NCI-H2081 (cell line): ENCODE data around the gene SLC27A1.
A peak's percentile ranks its signal among the peaks of the same experiment; 100 is the strongest.

ENCODE experiments used
- DNase-seq, 2 experiments: peaks; one replicate each; lab custom pipeline; 2025; lab: John Stamatoyannopoulos, UW

The SLC27A1 gene

GRCh38 chr19:17470068-17470841, at the start of gene SLC27A1:
SLC27A1 (plus strand) TSS chr19:17470524; CDS start chr19:17470541, 17 bp downstream.
- peak; percentile 97 for DNase-seq

GRCh38 chr19:17421942-17422341, 48.4 kb upstream of the SLC27A1 start:
- no peak for DNase-seq

DNA sequence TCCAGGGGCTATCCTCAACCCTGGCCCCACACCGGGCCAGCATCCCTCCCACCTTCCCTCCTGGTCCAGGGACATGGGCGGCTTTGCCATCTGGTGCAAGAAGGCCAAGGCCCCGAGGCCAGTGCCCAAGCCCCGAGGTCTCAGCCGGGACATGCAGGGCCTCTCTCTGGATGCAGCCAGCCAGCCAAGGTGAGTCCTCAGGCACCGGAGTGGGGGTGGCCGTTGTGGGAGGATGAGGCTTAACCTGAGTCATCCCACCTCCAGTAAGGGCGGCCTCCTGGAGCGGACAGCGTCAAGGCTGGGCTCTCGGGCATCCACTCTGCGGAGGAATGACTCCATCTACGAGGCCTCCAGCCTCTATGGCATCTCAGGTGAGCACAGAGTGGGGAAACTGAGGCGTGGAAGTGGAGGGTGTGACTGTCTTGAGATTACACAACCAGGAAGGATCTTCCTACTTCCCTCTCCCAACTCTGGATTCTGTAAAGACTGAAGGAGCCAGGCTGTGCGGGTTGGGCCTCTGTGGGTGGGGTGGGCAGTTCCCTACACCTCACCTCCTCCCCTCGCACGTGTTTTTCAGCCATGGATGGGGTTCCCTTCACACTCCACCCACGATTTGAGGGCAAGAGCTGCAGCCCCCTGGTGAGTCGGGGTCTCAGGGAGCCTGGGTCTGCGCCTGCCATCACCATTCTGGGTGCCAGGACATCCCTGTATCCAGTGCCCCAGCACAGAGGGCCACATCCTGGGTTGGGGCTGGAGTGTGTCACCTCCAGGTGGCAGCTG, 46.7 kb upstream of the SLC27A1 start:
- DNase-seq, result no peak

DNA sequence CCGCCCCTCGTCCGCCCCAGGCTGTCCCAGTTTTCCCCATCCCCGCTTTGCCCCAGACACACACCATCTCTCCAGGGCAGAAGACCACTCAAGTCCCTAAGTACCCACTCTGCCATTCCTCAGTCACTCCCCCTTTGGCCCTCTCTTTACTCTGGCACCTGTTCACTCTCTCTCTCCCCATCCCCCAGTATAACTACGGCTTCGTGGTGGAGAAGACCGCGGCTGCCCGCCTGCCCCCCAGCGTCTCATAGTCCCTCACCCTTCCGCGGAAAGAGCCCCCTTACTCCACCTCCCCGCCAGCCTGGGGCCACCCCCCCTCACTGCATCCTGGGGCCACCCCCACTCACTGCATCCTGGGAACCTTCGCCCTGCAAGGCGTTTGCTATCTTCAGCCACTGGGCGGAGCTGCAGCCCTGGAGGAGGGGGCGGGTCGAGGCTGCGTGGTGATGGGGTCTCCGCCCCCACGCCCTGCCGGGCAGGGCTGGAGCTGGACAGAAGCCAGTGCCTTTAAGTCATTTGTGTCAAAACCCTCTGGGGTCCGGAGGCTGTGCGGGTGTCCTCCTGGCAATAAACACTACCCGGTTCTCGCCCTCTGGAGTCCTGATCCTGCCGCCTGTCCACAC, 45.5 kb upstream of the SLC27A1 start:
- DNase-seq, result no peak

DNA sequence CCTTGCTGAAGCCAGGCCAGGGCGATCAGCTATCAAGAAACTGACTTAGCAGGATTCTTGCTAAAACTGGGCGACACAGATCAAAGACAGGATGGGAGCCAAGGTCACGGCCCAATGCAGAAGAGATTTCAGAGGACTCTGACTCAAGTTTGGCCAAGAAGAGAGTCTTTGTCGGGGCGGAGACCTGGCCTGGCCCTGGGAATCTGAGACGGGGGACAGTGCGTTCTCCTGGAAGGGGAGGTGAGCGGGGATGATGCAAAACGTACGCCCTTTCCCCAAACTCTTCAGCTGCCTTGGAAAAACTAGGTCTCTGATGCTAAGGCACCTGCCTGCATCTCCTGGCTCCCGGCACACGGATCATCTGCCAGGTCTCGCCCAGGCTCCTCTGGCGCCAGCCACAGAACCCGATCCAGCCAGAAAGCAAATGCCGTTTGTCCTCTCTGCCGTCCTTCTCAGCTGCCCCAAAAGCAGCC, 40.6 kb upstream of the SLC27A1 start:
- DNase-seq, result no peak

- DNase-seq, result no peak
Measured at GRCh38 chr19:17431417-17431816, 38.9 kb upstream of the SLC27A1 start.

- DNase-seq, result no peak
Measured at GRCh38 chr19:17435218-17435617, 35.1 kb upstream of the SLC27A1 start.

- DNase-seq, result no peak
Measured at GRCh38 chr19:17436094-17436873, 34.0 kb upstream of the SLC27A1 start.

GRCh38 chr19:17436874-17437267, 33.5 kb upstream of the SLC27A1 start:
- DNase-seq, result no peak

DNA sequence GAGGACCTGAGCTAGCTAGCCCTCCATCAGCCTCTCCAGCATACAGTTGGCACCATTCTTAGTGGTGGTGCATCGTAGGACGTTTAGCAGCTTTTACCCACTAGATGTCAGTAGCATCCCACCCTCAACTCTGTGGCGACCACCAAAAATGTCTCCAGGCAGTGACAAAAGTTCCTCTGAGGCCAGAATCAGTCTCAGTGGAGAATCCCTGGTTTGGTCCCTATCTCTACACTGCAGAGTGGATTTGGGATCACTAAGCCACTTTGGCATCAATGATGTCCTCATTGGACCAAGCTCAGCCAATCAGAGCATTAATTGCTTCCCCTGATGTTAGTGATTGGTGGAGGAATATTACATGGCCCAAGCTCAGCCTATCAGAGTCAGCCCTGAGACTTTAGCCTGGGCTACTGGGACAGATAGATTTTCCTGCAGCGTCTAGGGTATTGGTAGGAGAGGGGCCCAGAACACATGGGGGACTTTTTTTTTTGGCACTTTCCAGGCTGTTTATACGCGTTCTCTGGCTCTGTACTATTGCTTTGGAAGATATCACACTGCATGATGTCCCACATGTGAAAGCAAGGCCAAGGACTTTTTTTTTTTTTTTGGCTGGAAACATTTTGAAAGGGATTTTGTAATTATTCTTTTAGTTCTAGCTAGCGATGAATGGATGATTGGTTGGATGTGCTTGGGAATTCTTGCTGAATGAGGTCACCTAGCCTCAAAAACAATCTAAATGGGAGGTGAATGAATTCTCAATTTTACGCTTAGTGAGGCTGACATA, 28.9 kb upstream of the SLC27A1 start:
- no peak for DNase-seq

DNA sequence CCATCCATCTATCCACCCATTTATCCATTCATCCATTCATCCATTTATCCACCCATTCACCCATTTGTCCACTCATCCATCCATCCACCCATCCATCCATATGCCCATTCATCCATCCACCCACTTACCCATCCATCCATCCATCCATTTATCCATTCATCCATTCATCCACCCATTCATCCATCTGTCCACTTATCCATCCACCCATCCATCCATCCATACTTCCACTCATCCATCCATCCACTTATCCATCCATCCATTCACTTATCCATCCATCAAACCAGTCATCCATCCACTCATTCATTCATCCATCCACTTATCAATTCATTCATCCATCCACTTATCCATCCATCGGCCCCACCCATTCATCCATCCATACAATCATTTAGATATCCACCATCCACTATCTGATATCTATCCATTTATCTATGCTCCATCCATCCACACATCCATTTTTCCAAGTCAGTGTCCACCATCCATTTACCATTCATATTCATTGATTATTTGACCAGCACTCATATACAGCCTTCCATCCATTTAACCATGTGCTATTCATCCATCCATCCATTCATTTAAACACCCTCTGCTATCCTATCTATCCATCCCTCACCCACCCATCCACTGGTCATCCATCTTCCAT, 24.7 kb upstream of the SLC27A1 start:
- no peak for DNase-seq

GRCh38 chr19:17447704-17448130, 22.6 kb upstream of the SLC27A1 start:
- no peak for DNase-seq

GRCh38 chr19:17448131-17448967, 22.0 kb upstream of the SLC27A1 start, which contains the start of gene TMEM221:
TMEM221 (minus strand) TSS chr19:17448668; CDS start chr19:17448462, 206 bp downstream.
- no peak for DNase-seq

DNA sequence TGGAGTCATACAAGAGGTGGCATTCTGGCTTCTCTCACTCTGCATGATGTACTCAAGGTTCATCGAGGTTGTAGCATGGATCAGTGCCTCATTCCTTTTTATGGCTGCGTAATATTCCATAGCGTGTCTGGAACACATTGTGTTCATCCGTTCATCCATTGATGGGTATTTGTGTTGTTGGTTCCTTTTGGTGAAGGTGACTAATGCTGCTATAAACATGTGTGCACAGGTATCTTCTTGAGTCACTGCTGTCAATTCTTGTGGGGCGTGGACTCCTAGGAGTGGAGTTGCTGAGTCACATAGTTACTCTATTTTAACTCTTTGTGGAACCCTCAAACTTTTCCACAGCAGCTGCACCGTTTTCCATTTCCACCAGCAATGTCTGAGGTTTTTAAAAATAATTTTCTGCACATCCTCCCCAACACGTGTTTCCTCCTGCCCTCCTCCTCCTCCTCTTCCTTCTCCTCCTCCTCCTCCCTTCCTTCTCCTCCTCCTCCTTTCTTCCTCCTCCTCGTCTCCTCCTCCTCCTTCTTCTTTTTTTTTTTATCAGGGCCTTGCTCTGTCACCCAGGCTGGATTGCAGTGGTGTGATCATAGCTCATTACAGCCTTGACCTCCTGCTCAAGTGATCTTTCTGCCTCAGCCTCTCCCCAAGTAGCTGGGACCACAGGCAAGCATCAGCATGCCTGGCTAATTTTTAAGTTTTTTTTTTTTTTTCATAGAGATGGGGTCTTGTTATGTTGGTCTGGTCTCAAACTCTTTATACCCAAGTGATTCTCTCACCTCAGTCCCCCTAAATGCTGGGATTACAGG, 19.9 kb upstream of the SLC27A1 start:
- DNase-seq, result no peak

GRCh38 chr19:17451820-17452219, 18.5 kb upstream of the SLC27A1 start:
- no peak for DNase-seq

DNA sequence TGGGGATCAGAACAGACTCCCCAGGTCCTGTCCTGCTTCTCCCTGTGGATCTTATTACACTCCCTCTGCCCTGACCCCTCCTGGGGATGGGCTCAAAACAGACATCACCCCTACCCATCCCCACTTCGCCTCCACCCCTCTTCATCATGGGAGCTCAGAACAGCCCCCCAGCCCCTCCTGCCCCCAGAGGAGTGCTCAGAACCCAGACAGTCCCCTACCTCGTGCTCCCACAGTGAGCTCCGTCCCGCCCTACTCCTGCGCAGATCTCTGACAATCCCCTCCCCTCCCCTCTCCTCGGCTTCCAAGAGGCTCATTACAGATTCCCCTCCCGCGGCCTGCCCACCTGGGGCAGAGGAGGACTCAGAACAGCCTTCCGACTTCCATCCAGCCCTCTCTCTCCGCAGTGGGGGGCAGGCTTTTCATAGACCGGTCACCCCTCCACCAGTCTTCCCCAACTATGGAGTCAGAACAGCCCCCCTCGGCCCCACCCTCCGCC, 15.7 kb upstream of the SLC27A1 start:
- DNase-seq, result no peak

DNA sequence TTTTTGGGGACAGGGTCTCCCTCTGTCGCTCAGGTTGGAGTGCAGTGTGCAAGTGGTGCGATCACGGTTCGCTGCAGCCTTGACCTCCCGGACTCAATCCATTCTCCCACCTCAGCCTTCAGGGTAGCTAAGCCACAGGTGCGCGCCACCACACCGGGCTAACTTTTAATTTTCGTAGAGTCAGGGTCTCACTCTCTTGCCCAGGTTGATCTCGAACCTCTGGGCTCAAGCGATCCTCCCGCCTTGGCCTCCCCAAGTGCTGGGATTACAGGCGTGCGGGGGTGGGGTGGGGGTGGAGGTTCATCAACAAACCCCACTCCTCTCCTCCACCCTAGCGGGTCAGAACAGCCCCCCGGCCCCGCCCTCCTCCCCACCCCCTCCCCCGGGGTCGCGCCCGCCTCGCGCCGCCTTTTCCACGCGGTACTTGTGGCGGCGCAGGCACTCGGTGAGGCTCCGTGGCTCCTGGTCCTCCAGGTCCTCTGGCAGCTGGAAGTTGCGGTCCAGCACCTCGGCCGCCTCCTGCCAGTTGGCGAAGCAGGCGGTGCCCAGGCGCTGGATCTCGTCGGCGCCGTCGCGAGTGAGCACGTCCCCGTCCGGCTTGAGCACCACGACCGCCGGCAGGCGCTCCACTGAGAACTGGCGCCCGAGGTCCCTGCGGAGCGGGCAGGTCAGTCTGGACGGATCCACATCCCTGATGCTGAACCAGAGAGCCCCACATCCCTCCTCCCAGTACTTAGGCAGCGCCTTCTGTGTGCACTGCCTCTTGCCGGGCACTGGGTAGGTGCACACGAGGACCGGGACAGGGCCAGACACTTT, 14.8 kb upstream of the SLC27A1 start:
- DNase-seq, result no peak

DNA sequence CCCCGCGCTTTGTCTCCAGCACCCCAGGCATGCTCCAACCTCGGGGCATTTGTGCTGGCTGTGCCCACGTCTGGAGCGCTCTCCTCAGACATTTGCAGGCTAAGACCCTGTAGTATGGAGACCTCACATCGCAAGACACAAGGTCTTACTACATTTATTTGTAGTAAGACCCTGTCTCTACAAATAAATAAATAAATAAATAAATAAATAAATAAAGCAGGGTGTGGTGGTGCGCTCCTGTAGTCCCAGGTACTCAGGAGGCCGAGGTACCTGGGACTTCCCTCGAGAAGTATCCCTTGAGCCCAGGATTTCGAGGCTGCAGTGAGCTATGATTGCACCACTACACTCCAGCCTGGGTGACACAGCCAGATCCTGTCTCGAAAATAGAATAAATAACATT, 14.2 kb upstream of the SLC27A1 start:
- no peak for DNase-seq
